CD4-positive, alpha-beta T cell treated with Interferon gamma for 1 hour (primary cell): ENCODE results near the gene UQCRC1.

Experiments
- DNase-seq: peaks from one replicate; pipeline ENCODE4 v3.0.0-alpha.2; 2020

The UQCRC1 gene

DNA sequence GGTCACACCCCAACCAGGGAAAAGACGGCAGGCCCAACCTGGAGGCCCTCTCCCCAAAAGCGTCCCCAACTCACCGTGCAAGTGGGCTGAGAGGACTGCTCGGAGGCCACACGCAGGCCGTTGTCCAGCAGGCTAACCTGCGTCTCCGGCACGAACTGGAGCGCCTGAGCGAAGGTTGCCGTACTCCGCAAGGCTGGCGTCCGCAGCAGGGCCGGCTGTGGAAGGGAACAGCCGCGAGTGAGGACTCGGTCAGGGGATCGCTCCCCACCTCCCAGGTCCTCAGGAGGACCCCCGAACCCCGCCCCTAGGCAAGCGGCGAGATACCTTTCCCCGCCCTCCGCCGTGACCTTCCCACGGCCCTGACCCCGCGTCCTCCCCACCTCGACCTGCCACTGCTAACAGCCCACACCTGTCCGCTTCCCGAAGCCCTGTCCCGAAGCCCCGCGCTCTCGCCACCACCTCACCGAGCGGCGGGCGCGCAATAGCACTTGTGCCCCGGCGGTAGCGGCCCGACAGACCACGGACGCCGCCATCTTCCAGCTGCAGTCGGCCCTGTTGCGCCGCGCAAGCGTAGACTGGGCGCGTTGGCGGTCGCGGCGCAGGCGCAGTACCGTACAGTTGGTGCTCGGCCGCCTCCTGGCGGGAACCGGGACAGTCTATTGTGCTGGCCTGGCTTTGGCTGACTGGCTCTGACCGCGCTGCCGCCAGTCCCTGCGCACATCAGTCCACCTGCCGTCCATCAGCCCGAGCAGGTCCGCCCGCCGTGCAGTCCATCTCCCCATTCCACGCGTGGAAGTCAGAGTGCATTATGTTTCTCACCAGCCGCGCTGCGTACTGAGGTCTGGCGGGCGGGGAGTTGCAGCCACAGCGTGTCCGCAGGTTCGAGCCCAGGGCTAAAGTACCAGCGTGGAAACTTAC, at the start of gene UQCRC1:
TSS of gene UQCRC1 (minus strand) at position 559 of the 918 bp plus-strand sequence. CDS start at position 533, 26 bp downstream.
- DNase-seq, result peak; percentile 93

DNA sequence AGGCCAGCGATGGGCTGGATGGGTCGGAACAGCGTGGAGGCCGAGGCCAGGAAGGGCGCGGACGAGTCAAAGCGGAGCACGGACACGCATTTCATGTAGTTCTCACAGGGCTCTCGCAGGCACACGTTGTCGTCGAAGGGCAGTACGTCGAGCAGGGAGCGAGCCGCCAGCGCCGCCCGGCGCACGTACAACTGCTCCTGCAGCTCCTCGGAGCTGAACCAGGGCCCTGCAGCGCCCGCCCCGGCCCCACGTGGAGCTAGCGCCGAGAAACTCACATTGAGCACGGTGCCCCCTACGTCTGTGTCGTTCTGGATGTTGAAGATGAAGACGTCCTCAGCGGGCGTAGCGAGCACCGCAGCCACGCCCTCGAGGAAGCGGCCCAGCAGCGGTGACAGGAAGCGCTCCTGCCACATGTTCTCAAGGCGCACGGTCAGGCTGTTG, 47.4 kb upstream of the UQCRC1 start:
- peak; percentile 23 for DNase-seq

DNA sequence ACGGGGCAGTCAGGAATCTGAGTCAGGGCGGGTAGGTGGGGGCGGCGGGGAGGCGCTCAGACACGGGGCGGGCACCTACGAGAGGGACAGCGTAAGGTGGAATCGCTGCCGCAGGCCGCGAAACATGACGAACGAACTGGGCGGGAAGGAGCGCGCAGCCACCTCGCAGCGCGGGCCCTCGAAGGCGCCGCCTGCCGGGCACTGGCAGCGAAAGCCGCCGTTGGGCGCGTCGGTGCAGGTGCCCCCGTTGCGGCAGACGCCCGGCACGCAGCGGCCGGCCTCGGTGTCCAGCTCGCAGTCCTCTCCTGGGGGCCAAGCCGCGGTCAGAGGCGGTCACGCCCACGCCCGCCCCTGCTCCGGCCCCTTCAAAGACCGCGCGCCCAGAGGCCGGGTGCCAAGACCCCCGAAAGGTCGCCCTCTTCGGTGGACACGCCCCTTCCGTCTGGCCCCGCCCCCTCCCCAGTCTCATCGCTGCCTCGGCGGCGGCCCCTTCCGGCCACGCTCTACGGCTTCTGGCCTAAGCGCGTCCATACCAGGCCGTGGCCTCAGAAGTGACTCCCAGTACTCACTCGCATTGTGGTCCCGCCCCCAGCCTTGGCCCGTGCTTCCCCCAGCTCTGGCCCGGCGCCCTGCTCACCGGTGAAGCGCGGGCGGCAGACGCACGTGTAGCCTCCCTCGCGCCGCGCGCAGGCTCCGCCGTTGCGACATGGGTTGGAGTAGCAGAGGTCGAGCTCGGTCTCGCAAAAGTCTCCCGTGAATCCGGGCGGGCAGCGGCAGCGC, 46.8 kb upstream of the UQCRC1 start:
- DNase-seq, result peak; percentile 84

GRCh38 chr3:48655606-48656005, 46.2 kb upstream of the UQCRC1 start:
- DNase-seq, result peak; percentile 42

- no peak for DNase-seq
Observed at GRCh38 chr3:48655063-48655462, 45.6 kb upstream of the UQCRC1 start.

DNA sequence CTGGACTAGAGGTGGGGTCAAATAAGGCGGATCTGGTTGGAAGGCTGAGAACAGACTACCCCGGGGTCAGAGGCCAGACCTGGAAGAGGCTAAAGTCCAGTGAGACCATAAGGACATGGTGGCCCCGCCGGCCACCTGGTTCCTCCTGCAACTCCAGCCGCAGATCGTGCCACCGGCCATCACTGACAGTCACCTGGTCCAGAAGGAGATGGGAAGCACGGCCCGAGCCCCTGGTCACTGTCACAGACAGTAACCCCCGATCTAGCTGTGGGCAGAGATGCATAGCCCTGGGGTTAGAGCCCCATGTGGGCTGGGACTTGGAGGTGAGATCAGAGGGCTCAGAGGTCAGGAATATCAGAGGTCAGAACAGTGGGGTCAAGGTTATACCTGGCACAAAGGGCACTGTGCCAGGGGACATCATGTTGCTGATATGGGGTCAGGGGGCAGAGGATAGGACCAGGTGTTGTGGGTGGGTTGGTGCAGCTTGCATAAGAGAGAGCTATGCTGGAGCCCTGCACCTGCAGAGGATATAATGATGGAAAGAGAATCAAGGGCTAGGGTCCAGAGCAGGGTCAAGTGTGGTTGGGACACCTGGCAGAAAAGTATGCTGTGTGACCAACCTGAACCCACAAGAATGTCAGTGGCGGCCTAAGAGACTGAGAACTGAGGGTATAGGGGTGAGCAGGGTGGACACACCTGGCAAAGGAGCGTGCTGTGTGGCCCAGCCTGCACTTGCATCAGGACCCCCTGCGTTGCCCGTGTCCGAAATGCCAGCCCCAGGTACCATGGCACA, 43.7 kb upstream of the UQCRC1 start:
- DNase-seq, result no peak

DNA sequence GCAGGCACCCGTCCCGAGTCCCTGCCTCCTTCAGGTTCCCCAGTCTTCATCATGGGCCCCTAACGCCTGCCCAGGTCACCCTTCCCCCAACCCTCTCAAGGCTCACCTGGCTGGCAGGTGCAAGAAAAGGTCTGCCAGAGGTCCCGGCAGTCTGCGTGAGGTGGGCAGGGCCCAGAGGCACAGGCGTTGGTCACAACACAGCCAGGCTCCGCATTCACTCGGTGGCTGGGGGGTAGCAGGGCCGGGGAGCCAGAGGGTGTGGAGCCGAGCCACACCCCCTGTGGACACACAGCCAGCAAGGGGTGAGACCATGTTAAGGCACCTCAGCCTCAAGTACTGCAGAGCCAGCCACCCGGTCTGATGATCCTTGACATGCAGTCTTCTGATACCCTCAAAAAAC, 42.3 kb upstream of the UQCRC1 start:
- no peak for DNase-seq

DNA sequence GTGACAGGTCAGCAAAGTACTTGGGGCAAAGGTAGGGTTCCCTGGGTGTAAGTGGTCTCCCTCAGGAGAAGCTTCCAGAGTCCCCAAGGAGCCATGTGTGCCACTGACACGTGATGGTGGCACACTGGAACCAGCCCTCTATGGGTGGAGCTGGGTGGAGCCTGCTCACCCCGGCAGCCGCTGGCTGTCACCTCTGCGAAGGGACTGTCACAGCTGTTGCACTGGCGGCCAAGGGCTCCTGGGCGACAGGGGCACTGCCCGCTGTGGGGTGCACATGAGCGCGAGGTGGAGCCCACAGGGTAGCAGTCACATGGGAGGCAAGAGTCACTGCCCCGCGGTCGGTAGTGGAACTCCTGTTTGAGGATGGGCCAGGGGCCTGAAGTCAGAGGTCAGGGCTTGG, 41.3 kb upstream of the UQCRC1 start:
- DNase-seq, result no peak

DNA sequence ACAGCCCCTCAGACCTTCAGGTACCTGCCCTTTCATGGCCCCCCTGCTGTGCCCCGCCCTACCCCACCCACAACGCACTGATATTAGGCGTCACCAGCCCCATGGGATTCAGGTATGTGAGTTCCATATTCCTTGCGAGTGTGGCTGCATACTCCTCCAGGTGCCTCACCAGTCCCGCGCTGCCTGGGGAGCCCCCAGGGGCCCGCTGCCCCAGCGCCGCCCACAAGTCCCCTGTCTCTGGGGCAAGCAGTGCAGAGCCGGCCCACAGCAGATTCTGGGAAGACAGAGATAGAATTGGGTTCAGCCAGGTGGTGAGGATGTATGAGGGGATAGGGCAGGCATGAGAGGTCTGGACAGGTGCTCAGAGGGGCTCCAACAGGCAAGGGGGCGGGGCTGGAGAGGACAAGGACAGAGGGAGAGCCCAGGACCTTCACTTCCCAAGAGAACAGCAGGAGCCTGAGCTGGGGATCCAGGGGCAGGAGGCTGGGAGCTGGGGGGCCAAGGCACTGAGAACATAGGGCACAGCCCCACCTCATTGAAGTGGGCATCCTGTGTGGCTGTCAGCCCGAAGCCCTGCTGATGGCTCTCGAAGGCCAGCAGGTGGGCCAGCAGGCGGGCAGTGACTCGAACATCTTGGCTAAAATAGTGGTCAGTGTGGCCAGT, 38.9 kb upstream of the UQCRC1 start:
- no peak for DNase-seq

DNA sequence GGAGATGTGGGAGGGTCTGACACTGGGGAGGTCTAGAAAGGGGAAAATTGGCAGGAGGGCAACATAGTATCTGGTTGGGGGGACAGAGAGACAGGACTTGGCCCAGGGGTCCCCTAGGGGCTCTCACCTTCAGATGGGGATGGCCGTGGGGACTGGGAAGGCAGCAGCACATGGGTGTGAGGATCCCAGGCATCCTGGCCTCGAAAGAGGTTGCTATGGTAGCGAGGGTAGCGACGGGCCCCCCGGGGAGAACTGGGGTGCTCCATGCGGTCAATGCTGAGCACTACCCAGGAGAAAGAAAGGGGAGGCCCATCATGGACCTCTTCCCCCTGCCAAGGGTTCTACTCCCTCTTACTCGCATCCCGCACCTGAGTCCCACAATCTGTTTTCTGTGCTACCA, 38.3 kb upstream of the UQCRC1 start:
- no peak for DNase-seq

- DNase-seq, result no peak
Observed at GRCh38 chr3:48644898-48645760, 35.7 kb upstream of the UQCRC1 start.

GRCh38 chr3:48642605-48643004, 33.2 kb upstream of the UQCRC1 start:
- no peak for DNase-seq

DNA sequence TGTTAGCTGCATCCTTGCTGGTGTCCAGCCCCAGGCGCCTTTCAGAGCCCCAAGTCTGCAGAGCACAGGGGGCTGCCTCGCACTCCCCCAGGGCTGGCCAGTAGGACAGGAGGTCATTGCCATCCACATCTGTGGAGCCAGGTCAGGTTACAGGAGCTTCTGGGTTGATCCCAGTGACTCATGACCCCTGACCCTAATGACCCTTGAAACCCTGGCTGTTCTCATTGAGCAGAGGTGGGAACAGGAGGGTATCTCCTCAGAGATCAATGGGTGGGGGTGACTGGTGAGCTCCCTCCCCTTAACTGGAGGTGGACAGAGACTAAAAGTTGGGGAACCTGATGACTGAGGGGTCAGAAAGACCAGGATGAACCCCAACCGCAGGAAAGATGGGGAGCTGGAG, 31.9 kb upstream of the UQCRC1 start:
- no peak for DNase-seq

GRCh38 chr3:48639944-48640606, 30.6 kb upstream of the UQCRC1 start:
- DNase-seq, result no peak

GRCh38 chr3:48637305-48637704, 27.9 kb upstream of the UQCRC1 start:
- no peak for DNase-seq

GRCh38 chr3:48636149-48636655, 26.8 kb upstream of the UQCRC1 start:
- DNase-seq, result no peak

- DNase-seq, result peak; percentile 90
Observed at GRCh38 chr3:48635222-48636021, 26.0 kb upstream of the UQCRC1 start, which contains the start of gene SLC26A6. Gene SLC26A6 (minus strand): TSS chr3:48635461. CDS start chr3:48635393, 68 bp downstream.

- peak; percentile 12 for DNase-seq
Observed at GRCh38 chr3:48634661-48635221, 25.3 kb upstream of the UQCRC1 start.

DNA sequence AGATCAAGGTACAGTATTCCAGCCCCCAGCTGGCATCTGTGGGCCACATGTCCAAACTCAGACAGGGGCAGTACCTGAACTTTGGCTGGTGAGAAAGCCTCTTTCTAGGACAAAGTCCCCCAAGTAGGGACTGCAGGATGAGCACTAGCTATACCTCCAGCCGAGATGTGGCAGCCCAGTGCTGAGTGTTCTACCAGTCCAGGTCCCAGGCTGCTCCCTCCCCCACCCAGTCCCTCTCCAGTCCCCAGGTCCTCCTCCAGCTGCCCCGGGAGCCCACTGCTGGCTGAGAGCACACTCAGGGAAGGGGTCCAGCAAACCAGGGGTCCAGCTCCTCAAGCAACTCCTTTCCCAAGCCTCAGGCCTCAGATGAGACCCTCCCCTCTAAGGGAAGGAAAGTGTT, 24.3 kb upstream of the UQCRC1 start:
- DNase-seq, result no peak
